ENCODE results near the gene NPL.

NPL gene

GRCh38 chr1:182789138-182790076 lies at the start of gene NPL:
TSS of gene NPL (plus strand) at chr1:182789773. CDS start at chr1:182794372, 4,599 bp downstream.
- DNase-seq, result peak; percentile 79 to 85

GRCh38 chr1:182740120-182740519 lies 49.5 kb upstream of the NPL start:
- no peak for DNase-seq

GRCh38 chr1:182742780-182743179 lies 46.8 kb upstream of the NPL start:
- DNase-seq, result no peak

GRCh38 chr1:182752077-182752988 lies 37.2 kb upstream of the NPL start:
- DNase-seq, result no peak

- no peak for DNase-seq
These were observed 35.5 kb upstream of the NPL start for GRCh38 chr1:182754087-182754486.

- DNase-seq, result no peak
These were observed 34.8 kb upstream of the NPL start for GRCh38 chr1:182754543-182755314.

- DNase-seq, result no peak
These were observed 33.9 kb upstream of the NPL start for GRCh38 chr1:182755632-182756031.

- no peak for DNase-seq
These were observed 33.1 kb upstream of the NPL start for GRCh38 chr1:182756423-182756822.

- no peak for DNase-seq
These were observed 27.9 kb upstream of the NPL start for GRCh38 chr1:182761396-182762395.

- DNase-seq, result no peak
These were observed 27.0 kb upstream of the NPL start for GRCh38 chr1:182762536-182762935.

- DNase-seq, result no peak
These were observed 25.4 kb upstream of the NPL start for GRCh38 chr1:182764029-182764727.

GRCh38 chr1:182765391-182765790 lies 24.2 kb upstream of the NPL start:
- DNase-seq, result no peak

GRCh38 chr1:182766050-182766449 lies 23.5 kb upstream of the NPL start:
- DNase-seq, result no peak

- DNase-seq, result no peak
These were observed 22.5 kb upstream of the NPL start for GRCh38 chr1:182766881-182767645.

- DNase-seq, result no peak
These were observed 20.6 kb upstream of the NPL start for GRCh38 chr1:182768963-182769362.

- no peak for DNase-seq
These were observed 19.3 kb upstream of the NPL start for GRCh38 chr1:182770232-182770631.

- DNase-seq, result no peak
These were observed 18.2 kb upstream of the NPL start for GRCh38 chr1:182771187-182771984.

GRCh38 chr1:182777386-182777785 lies 12.2 kb upstream of the NPL start:
- DNase-seq, result no peak

- DNase-seq, result no peak
These were observed 10.7 kb upstream of the NPL start for GRCh38 chr1:182778862-182779261.
